ENCODE measurements around the gene INTS6. TPM values are rescaled to one million over a fixed set of nuclear protein-coding genes. Genes with fewer than 3 reads are reported as not detected.

INTS6 gene
- total and polyA plus RNA-seq, 2 of the 4 experiments (the other 2 are of a cell fraction): 12.9 to 42.3 TPM

- Histone ChIP-seq H3K9me1 (ENCODE audit: insufficient read depth, low read length) (peaks cover 5% of the 10 kb centered on the region; the same call in 1 of the 2 replicates), H4K91ac (ENCODE audit: insufficient read depth, low read depth, low read length) (no peak overlapping the region), H3K27me3 (ENCODE audit: control insufficient read depth, insufficient read depth, low read length) (no peaks in the 10 kb centered on the region), H3K9ac (ENCODE audit: low read depth, low read length) (no peak overlapping the region), H3K4me3 (ENCODE audit: insufficient read depth, low read depth, low read length) (no peak overlapping the region), H3K23ac (ENCODE audit: low read depth, low read length) (no peak overlapping the region), H2BK120ac (ENCODE audit: low read depth, low read length) (no peak overlapping the region), H3K4me2 (ENCODE audit: low read depth, low read length) (no peak overlapping the region), H3K18ac (ENCODE audit: low read depth, low read length) (no peak overlapping the region), H3K9me3 (ENCODE audit: control insufficient read depth, insufficient read depth, low read length) (no peaks in the 10 kb centered on the region), H3K14ac (replicated peaks; ENCODE audit: low read depth, low read length) (no peak overlapping the region), H4K20me1 (ENCODE audit: insufficient read depth, low read length) (no peaks in the 10 kb centered on the region), H2AK9ac (replicated peaks; ENCODE audit: low read depth, low read length, poor library complexity) (no peak overlapping the region), H3K4ac (ENCODE audit: low read depth, low read length) (no peak overlapping the region), H2BK5ac (ENCODE audit: low read depth, low read length, poor library complexity, severe bottlenecking) (no peak overlapping the region), H2BK15ac (ENCODE audit: low read depth, low read length) (no peak overlapping the region), H2BK20ac (ENCODE audit: low read depth, low read length) (no peak overlapping the region), H3K56ac (ENCODE audit: extremely low read depth, insufficient read depth, low read length) (no peak overlapping the region), H2AK5ac (ENCODE audit: low read depth, low read length) (no peak overlapping the region), H2AFZ (replicated peaks; ENCODE audit: low read length, poor library complexity) (no peak overlapping the region), H3K27ac (ENCODE audit: insufficient read depth, low read length) (no peak overlapping the region), H3K4me1 (ENCODE audit: control insufficient read depth, insufficient read depth, low read length) (peaks cover 1% of the 10 kb centered on the region; the same call in 1 of the 2 replicates), H4K5ac (ENCODE audit: low read depth, low read length) (no peak overlapping the region), H4K8ac (ENCODE audit: low read depth in 2 of 2, low read length in 2 of 2) (no peak overlapping the region), H3K79me1 (ENCODE audit: low read depth in 1 of 2, low read length in 2 of 2) (no peaks in the 10 kb centered on the region), H3K36me3 (ENCODE audit: control insufficient read depth, insufficient read depth, low read length) (no peaks in the 10 kb centered on the region)
- no CpG with 5 or more reads among the region's 4 CpGs for WGBS, 2 experiments (ENCODE audit: extremely low coverage in 2 of 2, insufficient read length in 1 of 2)
- intact Hi-C loops (cut with micrococcal nuclease): no loop called here
- BruUV-seq (replicated peaks): no TSS peak
- TF ChIP-seq RFX5 (IDR thresholded peaks at IDR 0.05; ENCODE audit: low read depth, low read length) (no peak), SMC3 (IDR thresholded peaks at IDR 0.05; ENCODE audit: low read depth, low read length) (no peak)
- ChIA-PET POLR2A (ENCODE audit: unreplicated experiment) (no interaction called here), CTCF (no interaction called here)
- ATAC-seq (ENCODE audit: low read depth) (no peak), DNase-seq (no peak)
- in situ Hi-C loops (cut with MboI; ENCODE audit: low sequenced_read_pairs): no loop called here
- dilution Hi-C loops (cut with HindIII; ENCODE audit: low sequenced_read_pairs, unreplicated experiment): no loop called here
These were observed 47.0 kb upstream of the INTS6 start for GRCh38 chr13:51499841-51500240.
